RWPE1 (cell line): ENCODE results near the gene ARHGEF37.
A peak's percentile ranks its signal among the peaks of the same experiment; 100 is the strongest.
"Not testable (repeated sequence)": the region's sequence is repeated elsewhere in the genome, so short reads cannot be mapped to it uniquely, and the experiment has no call there.

ENCODE experiments used
- CTCF ChIA-PET: fragments of 350-600 bp; sonication (Branson Sonifier 250); formaldehyde crosslinking; extraction: SDS; loops from one replicate; lab custom pipeline; 2021; lab: Yijun Ruan, JAX
- POLR2A ChIA-PET: fragments of 400-600 bp; formaldehyde crosslinking; extraction: SDS; loops from one replicate; lab custom pipeline; 2020; ENCODE audit warnings: antibody characterized with exemption; ENCODE audit not compliant: low non-redundant PET; lab: Yijun Ruan, JAX
- DNase-seq: peaks from one replicate; pipeline ENCODE4 v3.0.0; 2012; ENCODE audit warnings: low spot score
- H3K27ac ChIP-seq: fragments of 450-650 bp; 2 replicates; pipeline ENCODE4 v1.5.1; 2017
- TF ChIP-seq, protein P1 (sequence below): fragments of 450-650 bp; conservative IDR thresholded peaks from 2 replicates; pipeline ENCODE4 v1.5.1; 2017; ENCODE audit warnings: low read depth, mild to moderate bottlenecking

Gene ARHGEF37

DNA sequence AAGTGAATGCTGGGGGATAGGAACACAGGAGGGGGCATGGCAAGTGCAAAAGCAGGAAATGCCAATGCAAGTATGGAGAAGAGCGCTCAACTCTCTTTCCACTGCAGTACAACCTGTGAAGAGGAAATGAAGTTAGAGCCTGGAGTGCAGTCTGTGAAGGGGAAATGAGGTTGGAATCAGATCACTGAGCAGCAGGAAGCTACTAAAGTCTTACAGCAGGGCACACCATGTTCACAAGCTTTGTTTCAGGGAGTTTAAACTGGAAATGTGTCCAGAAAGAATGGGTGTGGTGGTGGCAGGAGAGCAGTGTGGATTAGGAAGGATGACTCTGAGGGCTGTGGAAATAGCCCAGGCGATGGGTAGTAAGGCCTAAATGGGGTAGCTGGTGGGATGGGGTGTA lies 15.4 kb downstream of the ARHGEF37 start:
- POLR2A ChIA-PET, result interaction anchor here (0.7 kb wide), 1 partner anchor 9 kb away, joined by 4 read pairs; no protein-coding TSS in a partner anchor
- TF ChIP-seq, protein P1, sequence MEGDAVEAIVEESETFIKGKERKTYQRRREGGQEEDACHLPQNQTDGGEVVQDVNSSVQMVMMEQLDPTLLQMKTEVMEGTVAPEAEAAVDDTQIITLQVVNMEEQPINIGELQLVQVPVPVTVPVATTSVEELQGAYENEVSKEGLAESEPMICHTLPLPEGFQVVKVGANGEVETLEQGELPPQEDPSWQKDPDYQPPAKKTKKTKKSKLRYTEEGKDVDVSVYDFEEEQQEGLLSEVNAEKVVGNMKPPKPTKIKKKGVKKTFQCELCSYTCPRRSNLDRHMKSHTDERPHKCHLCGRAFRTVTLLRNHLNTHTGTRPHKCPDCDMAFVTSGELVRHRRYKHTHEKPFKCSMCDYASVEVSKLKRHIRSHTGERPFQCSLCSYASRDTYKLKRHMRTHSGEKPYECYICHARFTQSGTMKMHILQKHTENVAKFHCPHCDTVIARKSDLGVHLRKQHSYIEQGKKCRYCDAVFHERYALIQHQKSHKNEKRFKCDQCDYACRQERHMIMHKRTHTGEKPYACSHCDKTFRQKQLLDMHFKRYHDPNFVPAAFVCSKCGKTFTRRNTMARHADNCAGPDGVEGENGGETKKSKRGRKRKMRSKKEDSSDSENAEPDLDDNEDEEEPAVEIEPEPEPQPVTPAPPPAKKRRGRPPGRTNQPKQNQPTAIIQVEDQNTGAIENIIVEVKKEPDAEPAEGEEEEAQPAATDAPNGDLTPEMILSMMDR, result no peak
- CTCF ChIA-PET, result no interaction called here
- H3K27ac ChIP-seq, result peak overlapping the region; percentile 66
- no peak for DNase-seq

DNA sequence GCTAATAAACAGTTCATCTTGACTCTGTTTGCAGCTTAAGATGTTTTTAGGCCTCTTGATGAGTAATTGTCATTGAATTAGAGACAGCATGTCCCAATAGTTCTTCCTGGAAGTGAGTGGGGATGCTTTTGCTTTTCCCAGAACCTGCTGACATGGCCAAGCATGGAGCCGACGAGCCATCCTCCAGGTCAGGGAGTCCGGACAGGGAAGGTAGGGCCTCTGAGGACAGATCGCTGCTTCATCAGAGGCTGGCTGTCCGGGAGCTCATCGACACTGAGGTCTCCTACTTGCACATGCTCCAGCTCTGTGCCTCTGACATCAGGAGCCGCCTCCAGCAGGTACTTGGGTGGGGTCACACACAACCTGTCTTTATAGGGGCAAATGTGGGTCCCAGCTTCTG lies 16.3 kb downstream of the ARHGEF37 start:
- ChIA-PET CTCF (interaction anchor here (0.6 to 0.7 kb wide), 2 partner anchors 14 to 245 kb away, joined by 3 read pairs; no protein-coding TSS in a partner anchor), POLR2A (interaction anchor here (0.7 kb wide), 1 partner anchor 8 kb away, joined by 4 read pairs; no protein-coding TSS in a partner anchor)
- DNase-seq, result no peak
- TF ChIP-seq, protein P1, result no peak
- H3K27ac ChIP-seq, result peak overlapping the region; percentile 66

DNA sequence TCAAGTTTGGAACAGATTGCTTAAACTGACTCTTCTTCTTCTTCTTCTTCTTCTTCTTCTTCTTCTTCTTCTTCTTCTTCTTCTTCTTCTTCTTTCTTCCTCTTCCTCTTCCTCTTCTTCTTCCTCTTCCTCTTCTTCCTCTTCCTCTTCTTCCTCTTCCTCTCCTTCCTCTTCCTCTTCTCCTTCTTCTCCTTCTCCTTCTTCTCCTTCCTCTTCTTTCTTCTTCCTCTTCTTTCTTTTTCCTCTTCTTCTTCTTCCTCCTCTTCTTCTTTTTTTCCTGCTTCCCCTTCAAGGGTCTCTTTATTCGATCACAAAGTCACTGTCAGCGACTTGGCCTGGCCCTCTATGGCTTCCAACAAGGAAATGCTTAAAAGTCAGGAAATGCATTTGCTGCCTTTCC lies 16.9 kb downstream of the ARHGEF37 start:
- DNase-seq, H3K27ac ChIP-seq, POLR2A ChIA-PET: not testable (repeated sequence)
- CTCF ChIA-PET, result interaction anchor here (0.6 to 1.1 kb wide), 5 partner anchors 16 to 532 kb away, joined by 3 to 5 read pairs (median 3); no protein-coding TSS in a partner anchor

DNA sequence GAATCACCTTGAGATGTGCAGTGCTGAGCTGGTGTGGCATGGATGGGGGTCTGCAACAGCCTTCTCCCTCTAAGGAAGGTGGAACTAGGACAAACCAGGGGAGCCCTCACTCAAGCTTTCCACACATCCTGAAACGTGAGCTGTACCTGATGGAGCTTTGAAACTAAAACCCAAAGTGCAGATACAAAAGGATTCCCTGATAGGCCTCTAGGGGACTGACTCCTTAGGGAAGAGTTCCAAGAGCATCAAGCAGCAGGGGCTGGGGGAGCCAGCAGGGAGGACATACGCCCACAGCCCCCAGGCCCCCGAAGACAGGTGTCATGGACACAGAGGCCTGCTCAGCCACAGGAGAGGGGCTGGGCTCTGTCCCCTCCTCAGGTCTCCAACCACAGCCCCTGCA lies 17.7 kb downstream of the ARHGEF37 start:
- CTCF ChIA-PET, result interaction anchor here (0.6 to 1.1 kb wide), 5 partner anchors 17 to 341 kb away, joined by 3 to 5 read pairs (median 4); no protein-coding TSS in a partner anchor
- DNase-seq, result no peak
- POLR2A ChIA-PET, result no interaction called here
- TF ChIP-seq, protein P1, result no peak
- H3K27ac ChIP-seq, result no peak overlapping the region; the same call in 1 of the 2 replicates

DNA sequence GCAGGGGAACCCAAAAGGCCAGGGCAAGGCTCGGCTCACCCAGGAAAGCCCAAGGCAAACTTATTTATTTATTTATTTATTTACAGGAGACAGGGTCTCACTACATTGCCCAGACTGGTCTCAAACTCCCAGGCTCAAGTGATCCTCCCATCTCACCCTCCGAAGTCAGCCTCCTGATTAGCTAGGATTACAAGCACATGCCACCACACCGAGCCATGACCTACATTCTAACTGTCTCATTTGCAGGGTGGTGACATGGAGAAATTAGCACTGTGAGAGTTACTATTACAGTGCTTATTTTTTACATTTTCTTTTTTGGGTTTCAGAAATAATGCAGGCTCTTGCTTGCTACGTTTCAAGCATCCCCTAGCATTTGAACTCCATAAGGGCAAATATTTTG lies 18.1 kb downstream of the ARHGEF37 start:
- CTCF ChIA-PET, result interaction anchor here (0.6 to 0.9 kb wide), 2 partner anchors 19 to 104 kb away, joined by 3 to 4 read pairs; no protein-coding TSS in a partner anchor
- DNase-seq, result no peak
- TF ChIP-seq, protein P1, result no peak
- POLR2A ChIA-PET, result no interaction called here
- no peak overlapping the region; the same call in 1 of the 2 replicates for H3K27ac ChIP-seq

DNA sequence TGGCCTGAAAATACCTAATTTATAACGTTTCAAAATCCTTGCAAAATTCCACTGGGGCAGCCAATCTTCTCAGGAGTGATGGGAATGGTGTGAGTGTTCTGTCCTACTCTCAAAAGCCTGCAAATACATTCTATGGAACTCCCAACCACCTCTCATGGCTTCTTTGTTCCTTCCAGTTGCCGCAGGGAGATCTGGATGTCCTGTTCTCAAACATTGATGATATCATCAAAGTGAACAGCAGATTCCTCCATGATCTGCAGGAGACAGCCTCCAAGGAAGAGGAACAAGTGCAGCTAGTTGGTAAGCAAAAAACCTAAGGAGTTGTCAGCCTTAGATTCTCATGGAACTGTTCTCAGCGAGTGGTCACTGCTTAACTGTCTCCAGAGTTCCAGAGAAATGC lies 19.6 kb downstream of the ARHGEF37 start:
- TF ChIP-seq, protein P1, result no peak
- DNase-seq, result no peak
- POLR2A ChIA-PET, result no interaction called here
- H3K27ac ChIP-seq, result no peak overlapping the region
- CTCF ChIA-PET, result no interaction called here

DNA sequence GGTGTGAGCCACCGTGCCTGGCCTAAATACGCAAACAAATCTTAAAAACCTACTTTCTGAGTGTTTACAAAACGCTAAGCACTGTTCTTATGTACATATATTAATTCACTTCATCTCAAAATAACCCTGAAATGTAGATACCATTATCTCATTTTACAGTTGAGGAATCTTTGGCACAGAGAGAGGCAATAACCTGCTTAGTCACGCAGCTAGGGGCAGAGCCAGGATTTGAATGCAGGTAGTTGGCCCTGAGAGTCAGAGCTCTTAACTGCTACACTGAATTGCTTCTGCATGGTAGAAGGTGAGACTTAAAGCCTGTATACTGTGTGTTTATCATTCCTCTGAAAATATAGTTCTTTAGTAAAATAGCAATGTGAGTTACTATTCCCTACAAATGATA lies 21.9 kb downstream of the ARHGEF37 start:
- DNase-seq, result no peak
- peak overlapping the region; percentile 72 for H3K27ac ChIP-seq
- POLR2A ChIA-PET, result no interaction called here
- TF ChIP-seq, protein P1, result no peak
- CTCF ChIA-PET, result interaction anchor here (0.6 to 0.9 kb wide), 4 partner anchors 16 to 696 kb away, joined by 3 read pairs; no protein-coding TSS in a partner anchor
